Sigmoid colon (tissue), 7 donors: ENCODE measurements around the gene BID. TPM values are rescaled to one million over a fixed set of nuclear protein-coding genes. Genes with fewer than 3 reads are reported as not detected.
A peak's percentile ranks its signal among the peaks of the same experiment; 100 is the strongest.

Source experiments
- DNase-seq: peaks from one replicate; pipeline ENCODE4 v3.0.0-alpha.2; 2019
- H3K27ac ChIP-seq, 4 donors: fragments of 200-600 bp; sonication (generic); one replicate each; pipeline ENCODE4 v1.5.1; 2016 to 2019; ENCODE audit warnings: mild to moderate bottlenecking in 1 of 4
- H3K27me3 ChIP-seq, 3 donors: fragments of 200-600 bp; sonication (generic); one replicate each; pipeline ENCODE4 v1.5.1; 2019; ENCODE audit warnings: mild to moderate bottlenecking in 1 of 3
- H3K36me3 ChIP-seq, 4 donors: fragments of 200-600 bp; sonication (generic); one replicate each; pipeline ENCODE4 v1.5.1; 2016 to 2019
- H3K4me1 ChIP-seq, 4 donors: fragments of 200-600 bp; sonication (generic); one replicate each; pipeline ENCODE4 v1.5.1; 2017 to 2019
- H3K4me3 ChIP-seq, 4 donors: fragments of 200-600 bp; sonication (generic); one replicate each; pipeline ENCODE4 v1.5.1; 2017 to 2019; ENCODE audit warnings: mild to moderate bottlenecking in 2 of 4, moderate library complexity in 1 of 4
- H3K9me3 ChIP-seq, 4 donors: fragments of 200-600 bp in 3 of 4; sonication (generic) in 3 of 4; one replicate each; pipeline versions ENCODE4 v1.5.1 to v1.6.1; 2013 to 2019
- EP300 ChIP-seq, 4 donors: sonication (generic); formaldehyde crosslinking; IDR thresholded peaks; one replicate each; pipeline ENCODE4 v1.6.1; 2017; ENCODE audit warnings: antibody characterized with exemption in 4 of 4
- POLR2A ChIP-seq, 2 donors: fragments of 450-650 bp; IDR thresholded peaks; one replicate each; pipeline ENCODE4 v1.6.1; 2016; ENCODE audit warnings: antibody characterized with exemption in 2 of 2, mild to moderate bottlenecking in 2 of 2, moderate library complexity in 2 of 2
- POLR2AphosphoS5 ChIP-seq, 4 donors: sonication (generic); formaldehyde crosslinking; IDR thresholded peaks; one replicate each; pipeline ENCODE4 v1.6.1; 2017; ENCODE audit warnings: antibody characterized with exemption in 4 of 4
- WGBS, 2 donors: extraction: QIAGEN DNeasy Blood & Tissue Kit; methylation state at CpG; one replicate each; pipeline ENCODE4 v1.1.7; 2013; 5-methylcytosine and 5-hydroxymethylcytosine counted together
- intact Hi-C: fragments of 100-400 bp; cut with DNase I; formaldehyde crosslinking; loops from one replicate; pipeline ENCODE4 v1.15.1; 2023
- polyA plus RNA-seq, 3 donors: library from polyadenylated mRNA; stranded (reverse); fragments of 200-250 nt; gene quantifications; one replicate each; pipeline ENCODE4 v1.2.3, GENCODE V29; 2013
- total RNA-seq, 4 donors: library from RNA; depleted of rRNA; stranded (reverse); fragments of >200 nt; gene quantifications; one replicate each; pipeline ENCODE4 v1.1.0, GENCODE V29; 2016
- TF ChIP-seq, protein P1 (sequence below), 4 experiments: fragments of 450-650 bp in 3 of 4; fragments of 200-600 bp in 1 of 4; IDR thresholded peaks; one replicate each; pipeline ENCODE4 v1.5.1; 2016 to 2019; ENCODE audit warnings: antibody characterized with exemption in 4 of 4, mild to moderate bottlenecking in 3 of 4, moderate library complexity in 2 of 4
- donor health status: healthy with polysubstance abuse.
- donor health status: Bipolar disorder and iron deficiency.
- donor health status: healthy.

The BID gene
- total and polyA plus RNA-seq, 7 donors, result 9.7 to 72.1 (median 24.6) TPM

DNA sequence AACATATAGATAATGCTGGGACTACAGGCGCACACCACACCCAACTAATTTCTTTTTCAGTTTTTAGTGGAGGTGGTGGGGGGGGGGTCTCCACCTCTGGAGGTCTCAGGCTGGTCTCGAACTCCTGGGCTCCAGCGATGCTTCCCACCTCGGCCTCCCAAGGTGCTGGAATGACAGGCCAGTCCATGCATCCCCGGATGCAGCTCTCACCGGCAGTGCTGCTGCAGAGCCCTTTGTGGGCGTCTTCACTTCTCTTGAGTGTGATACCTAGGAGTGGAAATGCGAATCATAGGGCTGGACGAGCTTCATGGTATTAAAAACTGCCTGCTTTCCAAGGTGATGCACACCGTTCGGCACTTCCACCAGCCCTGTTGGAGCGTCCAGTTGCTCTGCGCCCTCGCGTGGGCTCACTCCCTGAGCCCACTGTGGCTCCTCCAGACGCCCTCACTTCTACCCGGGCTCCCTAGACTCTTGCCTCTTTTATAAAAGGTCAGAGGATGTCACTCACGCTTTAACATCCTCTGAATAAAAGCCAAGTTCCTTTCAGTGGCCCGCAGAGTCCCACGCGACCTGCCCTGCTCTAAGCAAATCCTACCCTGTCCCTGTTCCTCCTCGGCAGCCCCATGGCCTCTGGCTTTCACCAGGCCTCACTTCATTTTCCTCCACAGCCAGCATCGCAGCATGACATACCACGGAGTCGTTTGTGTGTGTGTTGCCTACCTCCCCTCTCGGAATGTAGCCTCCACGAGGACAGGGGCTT is 837 bp upstream of the BID start:
- Histone ChIP-seq H3K27ac (no peak overlapping the region), H3K4me3 (peak overlapping the region in 2 of 4 donors; percentile 91 to 95), H3K9me3 (no peaks in the 10 kb centered on the region), H3K27me3 (no peaks in the 10 kb centered on the region), H3K4me1 (peaks cover 0 to 22% (median 15%) of the 10 kb centered on the region in 4 donors), H3K36me3 (no peaks in the 10 kb centered on the region)
- whole genome bisulfite sequencing, 2 donors, result 78% methylated on average over 27 of the region's 27 CpGs
- TF ChIP-seq POLR2A (IDR thresholded peaks at IDR 0.05), result no peak
- TF ChIP-seq POLR2AphosphoS5 (IDR thresholded peaks at IDR 0.05), result no peak
- TF ChIP-seq, protein P1, sequence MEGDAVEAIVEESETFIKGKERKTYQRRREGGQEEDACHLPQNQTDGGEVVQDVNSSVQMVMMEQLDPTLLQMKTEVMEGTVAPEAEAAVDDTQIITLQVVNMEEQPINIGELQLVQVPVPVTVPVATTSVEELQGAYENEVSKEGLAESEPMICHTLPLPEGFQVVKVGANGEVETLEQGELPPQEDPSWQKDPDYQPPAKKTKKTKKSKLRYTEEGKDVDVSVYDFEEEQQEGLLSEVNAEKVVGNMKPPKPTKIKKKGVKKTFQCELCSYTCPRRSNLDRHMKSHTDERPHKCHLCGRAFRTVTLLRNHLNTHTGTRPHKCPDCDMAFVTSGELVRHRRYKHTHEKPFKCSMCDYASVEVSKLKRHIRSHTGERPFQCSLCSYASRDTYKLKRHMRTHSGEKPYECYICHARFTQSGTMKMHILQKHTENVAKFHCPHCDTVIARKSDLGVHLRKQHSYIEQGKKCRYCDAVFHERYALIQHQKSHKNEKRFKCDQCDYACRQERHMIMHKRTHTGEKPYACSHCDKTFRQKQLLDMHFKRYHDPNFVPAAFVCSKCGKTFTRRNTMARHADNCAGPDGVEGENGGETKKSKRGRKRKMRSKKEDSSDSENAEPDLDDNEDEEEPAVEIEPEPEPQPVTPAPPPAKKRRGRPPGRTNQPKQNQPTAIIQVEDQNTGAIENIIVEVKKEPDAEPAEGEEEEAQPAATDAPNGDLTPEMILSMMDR (IDR thresholded peaks at IDR 0.05), result no peak
- TF ChIP-seq EP300 (IDR thresholded peaks at IDR 0.05), result no peak
- intact Hi-C loops, result no loop called here
- no peak for DNase-seq

DNA sequence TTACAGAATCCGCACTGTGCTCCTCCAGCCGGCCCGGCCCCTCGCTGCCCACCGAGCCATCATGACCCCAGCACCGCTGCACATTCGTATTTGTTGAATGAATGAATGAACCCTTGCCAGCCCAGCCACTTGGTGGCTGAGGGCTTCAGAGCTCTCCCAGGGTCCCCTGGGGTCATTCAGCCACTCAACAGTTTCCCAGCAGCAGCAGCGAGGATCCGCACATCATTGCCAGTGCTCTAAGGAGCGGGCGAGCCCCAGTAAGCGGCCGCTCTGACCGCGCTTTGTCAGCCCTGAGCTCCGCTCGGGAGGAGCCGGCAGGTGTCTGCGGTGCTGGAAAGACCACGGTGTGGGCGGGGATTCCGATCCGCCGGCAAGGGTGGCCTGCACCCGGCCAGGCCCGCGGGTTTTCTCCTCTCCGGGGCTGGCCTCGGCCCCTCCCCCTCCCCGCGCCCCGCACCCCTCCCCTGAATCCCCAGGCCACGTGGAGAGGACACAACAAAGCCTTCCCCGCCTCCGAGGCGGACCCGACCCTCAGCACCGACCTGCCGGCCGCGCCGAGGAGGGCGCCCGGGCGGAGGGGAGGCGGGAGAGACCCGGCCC is 563 bp downstream of the BID start:
- Histone ChIP-seq H3K4me3 (peak overlapping the region; percentile 50 to 95 (median 85)), H3K27ac (peak overlapping the region in 3 of 4 donors; percentile 45 to 65 (median 59)), H3K36me3 (no peaks in the 10 kb centered on the region), H3K27me3 (no peaks in the 10 kb centered on the region), H3K4me1 (peaks cover 0 to 22% (median 15%) of the 10 kb centered on the region in 4 donors), H3K9me3 (no peaks in the 10 kb centered on the region)
- 1 to 2% methylated on average over 47 of the region's 47 CpGs for WGBS, 2 donors
- intact Hi-C loops, result no loop called here
- DNase-seq, result peak; percentile 68
- TF ChIP-seq POLR2AphosphoS5 (IDR thresholded peaks at IDR 0.05) (no peak), EP300 (IDR thresholded peaks at IDR 0.05) (no peak), POLR2A (IDR thresholded peaks at IDR 0.05) (no peak)
- TF ChIP-seq, protein P1 (IDR thresholded peaks at IDR 0.05), result no peak

DNA sequence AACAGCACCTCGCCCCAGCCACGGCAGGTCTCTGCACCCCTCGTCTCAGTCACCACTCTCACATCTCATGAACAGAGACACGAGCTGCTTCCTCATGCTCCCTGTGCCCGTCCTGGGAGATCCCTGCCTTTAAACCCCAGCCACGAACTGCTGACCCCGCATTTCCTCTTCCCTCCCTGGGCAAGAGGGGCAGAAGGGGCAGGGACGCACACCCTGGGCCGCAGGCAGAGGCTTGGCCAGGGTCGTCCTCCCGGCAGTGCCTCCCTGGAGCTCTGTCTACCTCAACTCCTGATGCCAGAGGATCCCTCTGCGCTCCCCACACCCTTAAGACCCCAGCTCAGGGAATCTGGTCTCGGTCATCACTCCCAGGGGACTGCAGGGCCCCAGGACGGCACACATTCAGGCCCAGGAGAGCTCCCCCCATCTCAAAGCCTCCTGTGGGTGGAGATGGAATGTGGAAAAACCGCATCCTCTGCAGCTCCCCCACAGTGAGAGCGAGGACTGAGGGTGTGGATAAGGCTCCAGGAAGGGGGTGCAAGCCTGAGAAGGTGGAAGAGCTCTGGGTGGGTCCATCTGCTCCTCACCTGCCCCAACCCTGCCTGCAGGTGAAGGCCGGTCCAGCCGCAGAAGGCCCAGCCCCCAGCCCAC is 1.2 kb downstream of the BID start:
- 39 to 40% methylated on average over 18 of the region's 18 CpGs for WGBS, 2 donors
- Histone ChIP-seq H3K4me1 (peaks cover 0 to 22% (median 15%) of the 10 kb centered on the region in 4 donors), H3K4me3 (peak overlapping the region; percentile 50 to 95 (median 85)), H3K9me3 (no peaks in the 10 kb centered on the region), H3K27ac (no peak overlapping the region), H3K36me3 (no peaks in the 10 kb centered on the region), H3K27me3 (no peaks in the 10 kb centered on the region)
- intact Hi-C loops, result no loop called here
- DNase-seq, result peak; percentile 67
- TF ChIP-seq POLR2A (IDR thresholded peaks at IDR 0.05), result no peak
- no peak for TF ChIP-seq POLR2AphosphoS5 (IDR thresholded peaks at IDR 0.05)
- TF ChIP-seq, protein P1 (IDR thresholded peaks at IDR 0.05), result no peak
- no peak for TF ChIP-seq EP300 (IDR thresholded peaks at IDR 0.05)

DNA sequence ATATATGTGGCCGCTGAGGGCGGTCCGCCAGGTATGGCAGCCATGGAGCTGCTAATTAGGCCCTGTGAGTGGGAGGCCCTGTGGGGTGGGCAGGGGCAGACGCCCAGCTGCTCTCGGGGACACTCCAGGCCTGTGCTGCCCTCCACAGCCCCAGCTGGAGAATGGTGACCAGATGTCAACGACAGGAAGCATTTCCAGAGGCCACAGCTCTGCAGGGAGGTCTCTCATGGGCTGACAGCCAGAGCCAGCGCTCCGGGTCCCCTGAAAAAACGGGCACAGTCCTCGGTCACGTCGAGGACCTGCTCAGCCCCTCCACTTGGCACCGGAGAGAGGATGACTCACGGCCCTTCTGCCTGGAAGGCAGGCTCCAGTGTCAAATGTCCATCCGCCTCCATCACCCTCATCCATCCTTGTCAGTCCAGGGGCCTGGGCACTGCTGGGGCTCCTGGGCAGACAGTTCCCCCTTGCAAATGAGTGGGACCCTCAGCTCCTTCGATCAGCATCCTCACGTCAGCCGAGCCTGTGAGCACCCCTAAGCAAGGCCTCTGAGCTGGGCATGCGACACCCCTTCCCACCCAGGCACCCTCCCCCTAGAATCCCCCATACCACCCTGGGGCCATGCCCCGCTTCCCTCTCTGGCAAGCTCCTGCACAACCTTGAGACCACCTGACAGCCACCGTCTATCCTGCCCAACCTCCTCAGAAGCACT is 1.9 kb downstream of the BID start:
- Histone ChIP-seq H3K4me1 (peaks cover 0 to 22% (median 15%) of the 10 kb centered on the region in 4 donors), H3K4me3 (no peak overlapping the region), H3K9me3 (no peaks in the 10 kb centered on the region), H3K27me3 (no peaks in the 10 kb centered on the region), H3K27ac (no peak overlapping the region), H3K36me3 (no peaks in the 10 kb centered on the region)
- TF ChIP-seq POLR2AphosphoS5 (IDR thresholded peaks at IDR 0.05) (no peak), POLR2A (IDR thresholded peaks at IDR 0.05) (no peak), EP300 (IDR thresholded peaks at IDR 0.05) (no peak)
- TF ChIP-seq, protein P1 (IDR thresholded peaks at IDR 0.05), result no peak
- intact Hi-C loops, result no loop called here
- 82 to 87% methylated on average over 21 of the region's 21 CpGs for WGBS, 2 donors
- DNase-seq, result peak; percentile 60
